ENCODE results near the gene SLC38A11.
"Not testable (repeated sequence)": the region's sequence is repeated elsewhere in the genome, so short reads cannot be mapped to it uniquely, and the experiment has no call there.

Gene SLC38A11

GRCh38 chr2:164993287-164994016 is 38.1 kb upstream of the SLC38A11 start:
- Histone ChIP-seq H3K27ac (ENCODE audit: poor library complexity, severe bottlenecking) (no peak overlapping the region), H3K27me3 (ENCODE audit: insufficient read depth, poor library complexity, severe bottlenecking) (no peaks in the 10 kb centered on the region), H3K36me3 (ENCODE audit: low read depth) (no peaks in the 10 kb centered on the region), H3K4me1 (ENCODE audit: insufficient read depth, poor library complexity, severe bottlenecking) (peaks cover 12% of the 10 kb centered on the region), H3K4me3 (ENCODE audit: severe bottlenecking) (no peak overlapping the region), H3K9me3 (ENCODE audit: severe bottlenecking) (no peaks in the 10 kb centered on the region)
- ATAC-seq (ENCODE audit: low read depth) (no peak), DNase-seq (ENCODE audit: low spot score) (no peak)
- TF ChIP-seq CTCF (IDR thresholded peaks at IDR 0.05; ENCODE audit: poor library complexity, severe bottlenecking) = no peak

GRCh38 chr2:164992818-164993217 is 37.5 kb upstream of the SLC38A11 start:
- Histone ChIP-seq H3K27me3 (ENCODE audit: insufficient read depth, poor library complexity, severe bottlenecking) (no peaks in the 10 kb centered on the region), H3K27ac (ENCODE audit: poor library complexity, severe bottlenecking) (peak overlapping the region; percentile 57), H3K4me3 (ENCODE audit: severe bottlenecking) (no peak overlapping the region), H3K9me3 (ENCODE audit: severe bottlenecking) (no peaks in the 10 kb centered on the region), H3K4me1 (ENCODE audit: insufficient read depth, poor library complexity, severe bottlenecking) (peaks cover 12% of the 10 kb centered on the region), H3K36me3 (ENCODE audit: low read depth) (no peaks in the 10 kb centered on the region)
- ATAC-seq (ENCODE audit: low read depth) (peak; percentile 50), DNase-seq (ENCODE audit: low spot score) (no peak)
- TF ChIP-seq CTCF (IDR thresholded peaks at IDR 0.05; ENCODE audit: poor library complexity, severe bottlenecking) = peak; percentile 54

GRCh38 chr2:164992093-164992454 is 36.7 kb upstream of the SLC38A11 start:
- DNase-seq (ENCODE audit: low spot score); H3K27me3 ChIP-seq (ENCODE audit: insufficient read depth, poor library complexity, severe bottlenecking); H3K36me3 ChIP-seq (ENCODE audit: low read depth); H3K4me3 ChIP-seq (ENCODE audit: severe bottlenecking); H3K9me3 ChIP-seq (ENCODE audit: severe bottlenecking): not testable (repeated sequence)
- 0 out of 3 replicates have a peak, but pooled peaks have one; percentile 2 for ATAC-seq (ENCODE audit: low read depth)
- Histone ChIP-seq H3K27ac (ENCODE audit: poor library complexity, severe bottlenecking) (peak overlapping the region; percentile 57), H3K4me1 (ENCODE audit: insufficient read depth, poor library complexity, severe bottlenecking) (peaks cover 12% of the 10 kb centered on the region)

GRCh38 chr2:164991361-164992092 is 36.2 kb upstream of the SLC38A11 start:
- not testable (repeated sequence) for DNase-seq (ENCODE audit: low spot score)
- ATAC-seq (ENCODE audit: low read depth) = peak; percentile 93
- H3K27ac ChIP-seq (ENCODE audit: poor library complexity, severe bottlenecking) = peak overlapping the region; percentile 57

GRCh38 chr2:164990953-164991352 is 35.6 kb upstream of the SLC38A11 start:
- H3K4me1 ChIP-seq (ENCODE audit: insufficient read depth, poor library complexity, severe bottlenecking) = peaks cover 12% of the 10 kb centered on the region
- not testable (repeated sequence) for DNase-seq (ENCODE audit: low spot score); H3K9me3 ChIP-seq (ENCODE audit: severe bottlenecking); H3K36me3 ChIP-seq (ENCODE audit: low read depth); ATAC-seq (ENCODE audit: low read depth); H3K27me3 ChIP-seq (ENCODE audit: insufficient read depth, poor library complexity, severe bottlenecking); H3K4me3 ChIP-seq (ENCODE audit: severe bottlenecking)
- peak overlapping the region; percentile 57 for H3K27ac ChIP-seq (ENCODE audit: poor library complexity, severe bottlenecking)

More at GRCh38 chr2:164991361-164992092, 36.2 kb upstream of the SLC38A11 start:
- not testable (repeated sequence) for H3K9me3 ChIP-seq (ENCODE audit: severe bottlenecking); H3K4me3 ChIP-seq (ENCODE audit: severe bottlenecking); H3K27me3 ChIP-seq (ENCODE audit: insufficient read depth, poor library complexity, severe bottlenecking); H3K36me3 ChIP-seq (ENCODE audit: low read depth)
- peaks cover 12% of the 10 kb centered on the region for H3K4me1 ChIP-seq (ENCODE audit: insufficient read depth, poor library complexity, severe bottlenecking)

- not testable (repeated sequence) for H3K27ac ChIP-seq (ENCODE audit: poor library complexity, severe bottlenecking); H3K9me3 ChIP-seq (ENCODE audit: severe bottlenecking); H3K36me3 ChIP-seq (ENCODE audit: low read depth); H3K27me3 ChIP-seq (ENCODE audit: insufficient read depth, poor library complexity, severe bottlenecking); DNase-seq (ENCODE audit: low spot score); H3K4me3 ChIP-seq (ENCODE audit: severe bottlenecking); ATAC-seq (ENCODE audit: low read depth)
- H3K4me1 ChIP-seq (ENCODE audit: insufficient read depth, poor library complexity, severe bottlenecking) = peaks cover 15% of the 10 kb centered on the region
These were observed 33.5 kb upstream of the SLC38A11 start for GRCh38 chr2:164988805-164989204.

GRCh38 chr2:164986027-164986426 is 30.7 kb upstream of the SLC38A11 start:
- not testable (repeated sequence) for H3K4me3 ChIP-seq (ENCODE audit: severe bottlenecking); DNase-seq (ENCODE audit: low spot score); H3K9me3 ChIP-seq (ENCODE audit: severe bottlenecking); ATAC-seq (ENCODE audit: low read depth); H3K36me3 ChIP-seq (ENCODE audit: low read depth); H3K27ac ChIP-seq (ENCODE audit: poor library complexity, severe bottlenecking); H3K27me3 ChIP-seq (ENCODE audit: insufficient read depth, poor library complexity, severe bottlenecking)
- H3K4me1 ChIP-seq (ENCODE audit: insufficient read depth, poor library complexity, severe bottlenecking) = peaks cover 16% of the 10 kb centered on the region

Measured in RWPE2 (cell line).